Smooth muscle cell (in vitro differentiated cells): Measurements from ENCODE around the gene TRPT1. TPM values are rescaled to one million over a fixed set of nuclear protein-coding genes. Genes with fewer than 3 reads are reported as not detected.

ENCODE experiments used
- DNase-seq: peaks from one replicate; lab custom pipeline; 2025; ENCODE audit not compliant: unreplicated experiment; lab: John Stamatoyannopoulos, UW
- H2AFZ ChIP-seq: fragments of 200-600 bp; sonication (generic); 2 replicates; pipeline ENCODE4 v1.6.0; 2016; ENCODE audit warnings: antibody characterized with exemption, low read depth, mild to moderate bottlenecking
- H3F3A ChIP-seq: fragments of 200-600 bp; sonication (generic); 2 replicates; pipeline ENCODE4 v1.6.0; 2017; ENCODE audit warnings: antibody characterized with exemption, low read depth
- H3K27ac ChIP-seq: fragments of 200-600 bp; sonication (generic); 2 replicates; pipeline ENCODE4 v1.5.1; 2016; ENCODE audit warnings: low read depth, mild to moderate bottlenecking
- H3K27me3 ChIP-seq: fragments of 200-600 bp; sonication (generic); 2 replicates; pipeline ENCODE4 v1.6.1; 2016; ENCODE audit warnings: low read depth, mild to moderate bottlenecking
- H3K36me3 ChIP-seq: fragments of 200-600 bp; sonication (generic); 2 replicates; pipeline ENCODE4 v1.5.1; 2016; ENCODE audit warnings: low read depth
- H3K4me1 ChIP-seq: fragments of 200-600 bp; sonication (generic); 2 replicates; pipeline ENCODE4 v1.5.1; 2016; ENCODE audit warnings: low read depth
- H3K4me2 ChIP-seq: fragments of 200-600 bp; sonication (generic); 2 replicates; pipeline ENCODE4 v1.6.0; 2016; ENCODE audit warnings: mild to moderate bottlenecking
- H3K4me3 ChIP-seq: fragments of 200-600 bp; sonication (generic); 2 replicates; pipeline ENCODE4 v1.5.1; 2016; ENCODE audit warnings: mild to moderate bottlenecking
- H3K79me2 ChIP-seq: fragments of 200-600 bp; sonication (generic); 2 replicates; pipeline ENCODE4 v1.6.0; 2016; ENCODE audit warnings: low read depth, mild to moderate bottlenecking
- H3K9ac ChIP-seq: fragments of 200-600 bp; sonication (generic); 2 replicates; pipeline ENCODE4 v1.6.0; 2016; ENCODE audit warnings: low read depth
- H3K9me3 ChIP-seq: fragments of 200-600 bp; sonication (generic); replicated peaks from 2 replicates; pipeline ENCODE4 v1.5.1; 2016; ENCODE audit warnings: low read depth
- H4K20me1 ChIP-seq: fragments of 200-600 bp; sonication (generic); 2 replicates; pipeline ENCODE4 v1.6.0; 2016; ENCODE audit warnings: low read depth
- CTCF ChIP-seq: fragments of 200-600 bp; sonication (generic); IDR thresholded peaks from 2 replicates; pipeline ENCODE4 v1.5.1; 2017; ENCODE audit warnings: borderline replicate concordance, mild to moderate bottlenecking, antibody characterized with exemption; ENCODE audit not compliant: insufficient read depth, poor library complexity, severe bottlenecking
- WGBS: methylation state at CpG from one replicate; pipeline ENCODE4 v1.1.7; 2016; ENCODE audit warnings: low lambda C conversion rate; 5-methylcytosine and 5-hydroxymethylcytosine counted together
- polyA plus RNA-seq: library from polyadenylated mRNA; unstranded; fragments of >200 nt; fragmentation: Nextera tagmentation; extraction: Ambion mirVana; gene quantifications from 2 replicates; pipeline ENCODE4 v1.2.1, GENCODE V29; 2016
- total RNA-seq: library from RNA; depleted of rRNA; stranded (reverse); fragments of >200 nt; gene quantifications from 2 replicates; pipeline ENCODE4 v1.2.3, GENCODE V29; 2014

The TRPT1 gene
- total and polyA plus RNA-seq, 2 experiments from 2014 or later: 52.6 to 65.6 TPM

GRCh38 chr11:64185693-64186491 lies 40.1 kb downstream of the TRPT1 start, which contains the start of gene STIP1:
Gene STIP1 (plus strand): TSS chr11:64186171. CDS start chr11:64186262, 91 bp downstream.
- Histone ChIP-seq H4K20me1 (peaks cover 19% of the 10 kb centered on the region), H3K4me2 (peak within 1 kb of the TSS; percentile 85), H3K36me3 (no peaks in the 10 kb centered on the region), H3K4me1 (peaks cover 7% of the 10 kb centered on the region), H3F3A (peaks cover 7% of the 10 kb centered on the region), H3K4me3 (peak within 1 kb of the TSS; percentile 67), H3K9me3 (no peaks in the 10 kb centered on the region), H3K27ac (peak within 1 kb of the TSS; percentile 75), H2AFZ (peak within 1 kb of the TSS; percentile 38), H3K9ac (peak within 1 kb of the TSS; percentile 70), H3K27me3 (no peaks in the 10 kb centered on the region), H3K79me2 (peaks cover 15% of the 10 kb centered on the region)
- TF ChIP-seq CTCF: peak; percentile 13
- peak; percentile 100 for DNase-seq
- under 1% methylated on average over 59 of the region's 74 CpGs for WGBS

GRCh38 chr11:64185175-64185692 lies 40.8 kb downstream of the TRPT1 start:
- H3K9me3 ChIP-seq: no peaks in the 10 kb centered on the region
- WGBS: under 1% methylated on average over 52 of the region's 52 CpGs
- H3K9ac ChIP-seq: peak overlapping the region; percentile 70
- TF ChIP-seq CTCF: peak; percentile 14
- DNase-seq: no peak
- peaks cover 15% of the 10 kb centered on the region for H3K79me2 ChIP-seq
- peak overlapping the region; percentile 85 for H3K4me2 ChIP-seq
- peak overlapping the region; percentile 67 for H3K4me3 ChIP-seq
- H3K4me1 ChIP-seq: peaks cover 7% of the 10 kb centered on the region
- peaks cover 13% of the 10 kb centered on the region for H4K20me1 ChIP-seq
- peak overlapping the region; percentile 38 for H2AFZ ChIP-seq
- peaks cover 4% of the 10 kb centered on the region for H3F3A ChIP-seq
- H3K36me3 ChIP-seq: no peaks in the 10 kb centered on the region
- peak overlapping the region; percentile 75 for H3K27ac ChIP-seq
- H3K27me3 ChIP-seq: no peaks in the 10 kb centered on the region

GRCh38 chr11:64183890-64184289 lies 42.1 kb downstream of the TRPT1 start:
- H3K4me2 ChIP-seq: no peak overlapping the region
- no peak overlapping the region for H3K4me3 ChIP-seq

More at GRCh38 chr11:64183890-64184289, 42.1 kb downstream of the TRPT1 start:
- H3K79me2 ChIP-seq: peaks cover 15% of the 10 kb centered on the region
- TF ChIP-seq CTCF: no peak
- H3K9ac ChIP-seq: no peak overlapping the region
- H3K27me3 ChIP-seq: no peaks in the 10 kb centered on the region
- H3K27ac ChIP-seq: no peak overlapping the region
- no peaks in the 10 kb centered on the region for H4K20me1 ChIP-seq
- no peaks in the 10 kb centered on the region for H3K9me3 ChIP-seq
- no peak for DNase-seq
- 89% methylated on average over 7 of the region's 7 CpGs for WGBS
- H3K36me3 ChIP-seq: no peaks in the 10 kb centered on the region
- no peak overlapping the region for H2AFZ ChIP-seq
- peaks cover 4% of the 10 kb centered on the region for H3F3A ChIP-seq
- H3K4me1 ChIP-seq: peaks cover 7% of the 10 kb centered on the region
